IMR-90 (cell line): ENCODE measurements around the gene ZNF223. TPM values are rescaled to one million over a fixed set of nuclear protein-coding genes. Genes with fewer than 3 reads are reported as not detected.

Experiments used
- ATAC-seq: fragments of 200-7000 bp; cut with Tn5 transposase; 2 replicates; pipeline ENCODE4 v1.9.1; 2020; ENCODE audit warnings: low read depth, mild to moderate bottlenecking, moderate library complexity
- BruUV-seq: library from RNA; stranded (reverse); fragments of 400-500 nt; replicated peaks from 2 replicates; lab custom pipeline; 2021; lab: Mats Ljungman, UMichigan
- CTCF ChIA-PET: fragments of 300-600 bp; formaldehyde crosslinking; extraction: SDS; loops from one replicate; lab custom pipeline; 2021; ENCODE audit warnings: antibody characterized with exemption; lab: Yijun Ruan, JAX
- POLR2A ChIA-PET: fragments of 300-600 bp; sonication (Branson Sonifier 250); formaldehyde crosslinking; loops from one replicate; lab custom pipeline; 2022; ENCODE audit warnings: antibody characterized with exemption; ENCODE audit not compliant: unreplicated experiment; lab: Charles Lee
- DNase-seq: peaks from one replicate; pipeline ENCODE4 v3.0.0; 2013
- H2AFZ ChIP-seq: replicated peaks from 2 replicates; pipeline ENCODE3; 2013; ENCODE audit warnings: low read length, mild to moderate bottlenecking; ENCODE audit not compliant: poor library complexity
- H2AK5ac ChIP-seq: 2 replicates; pipeline ENCODE4 v1.6.1; 2013; ENCODE audit warnings: low read depth, low read length, inconsistent platforms
- H2AK9ac ChIP-seq: replicated peaks from 2 replicates; pipeline ENCODE3; 2013; ENCODE audit warnings: mild to moderate bottlenecking, low read depth, low read length, moderate library complexity; ENCODE audit not compliant: poor library complexity
- H2BK120ac ChIP-seq: 2 replicates; pipeline ENCODE4 v1.6.1; 2013; ENCODE audit warnings: low read depth, low read length, inconsistent platforms
- H2BK15ac ChIP-seq: 3 replicates; pipeline ENCODE4 v1.6.1; 2013; ENCODE audit warnings: low read depth, low read length, inconsistent platforms
- H2BK20ac ChIP-seq: 2 replicates; pipeline ENCODE4 v1.6.1; 2013; ENCODE audit warnings: low read depth, mild to moderate bottlenecking, inconsistent platforms, low read length, moderate library complexity
- H2BK5ac ChIP-seq: 2 replicates; pipeline ENCODE4 v1.6.1; 2013; ENCODE audit warnings: mild to moderate bottlenecking, low read depth, low read length, inconsistent platforms; ENCODE audit not compliant: poor library complexity, severe bottlenecking
- H3K14ac ChIP-seq: replicated peaks from 2 replicates; pipeline ENCODE4 v1.6.1; 2013; ENCODE audit warnings: low read depth, low read length, inconsistent platforms
- H3K18ac ChIP-seq: 2 replicates; pipeline ENCODE4 v1.6.1; 2013; ENCODE audit warnings: low read depth, low read length, control low read depth
- H3K23ac ChIP-seq: 2 replicates; pipeline ENCODE4 v1.6.1; 2013; ENCODE audit warnings: low read depth, low read length, inconsistent platforms
- H3K27ac ChIP-seq: 2 replicates; pipeline ENCODE4 v1.5.1; 2013; ENCODE audit warnings: mild to moderate bottlenecking, control low read depth, low read length; ENCODE audit not compliant: insufficient read depth
- H3K27me3 ChIP-seq: 2 replicates; pipeline ENCODE4 v1.6.1; 2013; ENCODE audit warnings: low read length; ENCODE audit not compliant: control insufficient read depth, insufficient read depth
- H3K36me3 ChIP-seq: 2 replicates; pipeline ENCODE4 v1.6.1; 2013; ENCODE audit warnings: low read length, mixed read lengths; ENCODE audit not compliant: control insufficient read depth, insufficient read depth
- H3K4ac ChIP-seq: 2 replicates; pipeline ENCODE4 v1.6.1; 2013; ENCODE audit warnings: low read depth, low read length, inconsistent platforms
- H3K4me1 ChIP-seq: 2 replicates; pipeline ENCODE4 v1.6.1; 2013; ENCODE audit warnings: low read length, mixed read lengths; ENCODE audit not compliant: control insufficient read depth, insufficient read depth
- H3K4me2 ChIP-seq: 2 replicates; pipeline ENCODE4 v1.6.1; 2013; ENCODE audit warnings: low read depth, mild to moderate bottlenecking, control low read depth, low read length, moderate library complexity
- H3K4me3 ChIP-seq: 2 replicates; pipeline ENCODE4 v1.5.1; 2013; ENCODE audit warnings: low read depth, mild to moderate bottlenecking, control low read depth, low read length, moderate library complexity; ENCODE audit not compliant: insufficient read depth
- H3K56ac ChIP-seq: 2 replicates; pipeline ENCODE4 v1.6.1; 2013; ENCODE audit warnings: low read length, inconsistent platforms; ENCODE audit not compliant: insufficient read depth; ENCODE audit errors: extremely low read depth
- H3K79me1 ChIP-seq, 2 experiments: 2 replicates each; pipeline ENCODE4 v1.6.1; 2013; ENCODE audit warnings: low read length in 2 of 2, inconsistent platforms in 1 of 2, low read depth in 1 of 2
- H3K9ac ChIP-seq: 2 replicates; pipeline ENCODE4 v1.6.1; 2013; ENCODE audit warnings: low read depth, low read length, control low read depth
- H3K9me1 ChIP-seq: 2 replicates; pipeline ENCODE4 v1.6.1; 2013; ENCODE audit warnings: low read length, inconsistent platforms; ENCODE audit not compliant: insufficient read depth
- H3K9me3 ChIP-seq: 2 replicates; pipeline ENCODE4 v1.6.1; 2013; ENCODE audit warnings: low read length; ENCODE audit not compliant: control insufficient read depth, insufficient read depth
- H4K20me1 ChIP-seq: 2 replicates; pipeline ENCODE4 v1.6.1; 2013; ENCODE audit warnings: low read length, inconsistent platforms; ENCODE audit not compliant: insufficient read depth
- H4K5ac ChIP-seq: 2 replicates; pipeline ENCODE4 v1.6.1; 2013; ENCODE audit warnings: mild to moderate bottlenecking, low read depth, low read length, control low read depth
- H4K8ac ChIP-seq, 2 experiments: 2 replicates each; pipeline ENCODE4 v1.6.1; 2013; ENCODE audit warnings: low read depth in 2 of 2, low read length in 2 of 2, control low read depth in 1 of 2, inconsistent platforms in 1 of 2
- H4K91ac ChIP-seq: 2 replicates; pipeline ENCODE4 v1.6.1; 2013; ENCODE audit warnings: low read depth, low read length, inconsistent platforms; ENCODE audit not compliant: insufficient read depth
- FOS ChIP-seq: fragments of 150-350 bp; IDR thresholded peaks from 2 replicates; pipeline ENCODE4 v1.6.1; 2016; ENCODE audit warnings: low read depth, low read length
- MAFK ChIP-seq: IDR thresholded peaks from 2 replicates; pipeline ENCODE4 v1.6.1; 2012; ENCODE audit warnings: low read depth, low read length, improper control_type of control experiment
- MXI1 ChIP-seq: IDR thresholded peaks from 2 replicates; pipeline ENCODE4 v1.6.1; 2012; ENCODE audit warnings: low read depth, mild to moderate bottlenecking, low read length, moderate library complexity, borderline replicate concordance
- WGBS, 2 experiments: methylation state at CpG; one replicate each; pipeline versions ENCODE4 v1.1.5 to v1.1.7; 2013; ENCODE audit warnings: missing lambda C conversion rate in 2 of 2; ENCODE audit not compliant: insufficient read length in 1 of 2; ENCODE audit errors: extremely low coverage in 2 of 2; 5-methylcytosine and 5-hydroxymethylcytosine counted together
- dilution Hi-C: fragments of 300-500 bp; cut with HindIII; formaldehyde crosslinking; loops from one replicate; pipeline ENCODE4 v1.14.3; 2018; ENCODE audit warnings: low sequenced_read_pairs; ENCODE audit not compliant: unreplicated experiment
- in situ Hi-C: fragments of 300-500 bp; cut with MboI; formaldehyde crosslinking; loops from 3 replicates; pipeline ENCODE4 v1.14.3; 2019; ENCODE audit warnings: low sequenced_read_pairs, inconsistent platforms, mixed read lengths
- intact Hi-C: fragments of 100-400 bp; cut with micrococcal nuclease; formaldehyde crosslinking; loops from 2 replicates; pipeline ENCODE4 v1.10.0; 2022
- polyA plus RNA-seq, 3 experiments: library from polyadenylated mRNA; depleted of rRNA; stranded (reverse); fragments of >200 nt; gene quantifications; 2 replicates each; pipeline ENCODE4 v1.2.3, GENCODE V29; 2012; ENCODE audit warnings: low replicate concordance in 1 of 3
- total RNA-seq: library from RNA; depleted of rRNA; stranded (reverse); fragments of >200 nt; gene quantifications from 2 replicates; pipeline ENCODE4 v1.2.3, GENCODE V29; 2012
- TF ChIP-seq, protein P1 (sequence below): fragments of 150-350 bp; IDR thresholded peaks from 2 replicates; pipeline ENCODE4 v1.6.1; 2017; ENCODE audit warnings: mild to moderate bottlenecking, antibody characterized with exemption, low read length, low read depth

The ZNF223 gene
- total and polyA plus RNA-seq, 2 of the 4 experiments (the other 2 are of a cell fraction) = 2.3 to 16.5 TPM

DNA sequence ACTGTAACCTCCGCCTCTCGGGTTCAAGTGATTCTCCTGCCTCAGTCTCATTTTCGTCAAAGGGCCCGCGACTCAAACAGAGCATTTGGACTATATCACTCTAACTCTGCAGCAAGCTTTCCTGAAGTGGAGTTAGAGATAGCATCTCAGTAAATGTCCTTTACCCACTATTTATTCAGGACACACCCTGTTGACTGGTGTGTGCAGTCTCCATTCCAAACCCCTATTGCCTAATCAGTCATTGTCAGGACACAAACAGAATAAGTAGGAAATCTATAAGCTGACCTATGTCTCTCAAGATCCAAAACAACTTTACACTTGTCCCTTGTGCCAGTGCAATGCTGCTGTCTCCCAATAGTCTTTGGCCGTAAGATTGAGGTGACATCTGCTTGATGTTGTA is 25.2 kb upstream of the ZNF223 start:
- H2AK5ac ChIP-seq = no peak overlapping the region
- ChIA-PET POLR2A (no interaction called here), CTCF (no interaction called here)
- H2BK15ac ChIP-seq = no peak overlapping the region
- in situ Hi-C loops (no loop called here), dilution Hi-C loops (no loop called here), intact Hi-C loops (no loop called here)
- H3K9me3 ChIP-seq = peaks cover 17% of the 10 kb centered on the region
- DNase-seq (no peak), ATAC-seq (no peak)
- no peak overlapping the region for H3K4ac ChIP-seq
- H2BK5ac ChIP-seq = no peak overlapping the region
- no peak overlapping the region for H3K9ac ChIP-seq
- H4K8ac ChIP-seq = no peak overlapping the region
- H3K23ac ChIP-seq = no peak overlapping the region
- 100% methylated on average over 1 of the region's 6 CpGs; no CpG with 5 or more reads in 1 of the 2 experiments for WGBS, 2 experiments
- H3K9me1 ChIP-seq = peaks cover 8% of the 10 kb centered on the region; the same call in 1 of the 2 replicates
- no peaks in the 10 kb centered on the region for H4K20me1 ChIP-seq
- no peaks in the 10 kb centered on the region; the same call in 1 of the 2 replicates for H3K4me1 ChIP-seq
- H2AK9ac ChIP-seq = no peak overlapping the region
- no peak overlapping the region for H3K4me3 ChIP-seq
- H3K27ac ChIP-seq = no peak overlapping the region
- H3K36me3 ChIP-seq = peaks cover 29% of the 10 kb centered on the region
- BruUV-seq = no TSS peak
- no peak overlapping the region for H2BK120ac ChIP-seq
- no peak overlapping the region for H3K56ac ChIP-seq
- H3K14ac ChIP-seq = no peak overlapping the region
- H3K18ac ChIP-seq = no peak overlapping the region
- peaks cover 15 to 27% of the 10 kb centered on the region in 2 experiments for H3K79me1 ChIP-seq
- H2AFZ ChIP-seq = no peak overlapping the region
- no peak for TF ChIP-seq FOS
- TF ChIP-seq, protein P1, sequence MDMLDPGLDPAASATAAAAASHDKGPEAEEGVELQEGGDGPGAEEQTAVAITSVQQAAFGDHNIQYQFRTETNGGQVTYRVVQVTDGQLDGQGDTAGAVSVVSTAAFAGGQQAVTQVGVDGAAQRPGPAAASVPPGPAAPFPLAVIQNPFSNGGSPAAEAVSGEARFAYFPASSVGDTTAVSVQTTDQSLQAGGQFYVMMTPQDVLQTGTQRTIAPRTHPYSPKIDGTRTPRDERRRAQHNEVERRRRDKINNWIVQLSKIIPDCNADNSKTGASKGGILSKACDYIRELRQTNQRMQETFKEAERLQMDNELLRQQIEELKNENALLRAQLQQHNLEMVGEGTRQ = no peak
- TF ChIP-seq MAFK = no peak
- TF ChIP-seq MXI1 = no peak
- no peak overlapping the region for H3K4me2 ChIP-seq
- no peak overlapping the region for H4K5ac ChIP-seq
- no peak overlapping the region for H4K91ac ChIP-seq
- no peaks in the 10 kb centered on the region for H3K27me3 ChIP-seq
- H2BK20ac ChIP-seq = no peak overlapping the region
